HepG2 (cell line): ENCODE results near the gene PCGF2. TPM values are rescaled to one million over a fixed set of nuclear protein-coding genes. Genes with fewer than 3 reads are reported as not detected.
A peak's percentile ranks its signal among the peaks of the same experiment; 100 is the strongest.

ENCODE experiments used
- ATAC-seq: fragments of 200-7000 bp; cut with Tn5 transposase; 3 replicates; pipeline ENCODE4 v1.9.1; 2020; ENCODE audit warnings: mild to moderate bottlenecking, moderate library complexity
- BruUV-seq: library from RNA; stranded (reverse); fragments of 400-500 nt; replicated peaks from 2 replicates; lab custom pipeline; 2021; lab: Mats Ljungman, UMichigan
- CTCF ChIA-PET: fragments of 300-600 bp; formaldehyde crosslinking; extraction: SDS; loops from one replicate; lab custom pipeline; 2021; ENCODE audit warnings: low total read pairs, inconsistent platforms, low intra/inter-chr PET ratio; lab: Yijun Ruan, JAX
- POLR2A ChIA-PET: fragments of 350-600 bp; sonication (Branson Sonifier 250); formaldehyde crosslinking; loops from one replicate; lab custom pipeline; 2020; ENCODE audit warnings: antibody characterized with exemption, inconsistent platforms; lab: Yijun Ruan, JAX
- DNase-seq: peaks from one replicate; pipeline ENCODE4 v3.0.0-alpha.2; 2015; ENCODE audit warnings: low spot score
- FAIRE-seq: peaks from 3 replicates; lab custom pipeline; 2011; peaks lifted over from hg19 to GRCh38; lab: Jason Lieb, UNC
- H2AFZ ChIP-seq: one replicate; pipeline ENCODE4 v1.6.1; 2011; ENCODE audit warnings: low read length, inconsistent platforms
- H3K27ac ChIP-seq: fragments of 300-600 bp; 3 replicates; pipeline ENCODE4 v1.8.0; 2011; ENCODE audit warnings: mixed run types, mild to moderate bottlenecking, mixed read lengths, low read length, inconsistent platforms; ENCODE audit not compliant: insufficient read depth; ENCODE audit errors: extremely low read length
- H3K27me3 ChIP-seq, 2 experiments: fragments of 200-600 bp in 1 of 2; 2 replicates in 1 of 2; 3 replicates in 1 of 2; pipeline versions ENCODE4 v1.6.0 to v1.8.0; 2011; ENCODE audit warnings: low read length in 2 of 2, mild to moderate bottlenecking in 2 of 2, moderate library complexity in 2 of 2, inconsistent platforms in 1 of 2; ENCODE audit not compliant: insufficient read depth in 2 of 2, control insufficient read depth in 1 of 2
- H3K36me3 ChIP-seq, 2 experiments: fragments of 200-600 bp in 1 of 2; replicated peaks in 1 of 2; 2 replicates in 1 of 2; 3 replicates in 1 of 2; pipeline versions ENCODE4 v1.5.1 to v1.8.0; 2011; ENCODE audit warnings: low read length in 2 of 2, inconsistent platforms in 1 of 2; ENCODE audit not compliant: insufficient read depth in 2 of 2, control insufficient read depth in 1 of 2
- H3K4me1 ChIP-seq: 2 replicates; pipeline ENCODE4 v1.5.1; 2012; ENCODE audit warnings: low read length, inconsistent platforms; ENCODE audit not compliant: insufficient read depth
- H3K4me2 ChIP-seq: 2 replicates; pipeline ENCODE4 v1.6.0; 2011; ENCODE audit warnings: low read depth, low read length, inconsistent platforms
- H3K4me3 ChIP-seq, 3 experiments: fragments of 200-600 bp in 1 of 3; sonication (generic), shearing (Covaris generic) in 1 of 3; replicated peaks in 1 of 3; 2 replicates each; pipeline ENCODE4 v1.5.1; 2011 to 2016; ENCODE audit warnings: low read length in 3 of 3, inconsistent platforms in 2 of 3, low read depth in 2 of 3, mild to moderate bottlenecking in 2 of 3, control low read depth in 1 of 3, mixed read lengths in 1 of 3; ENCODE audit not compliant: insufficient read depth in 1 of 3
- H3K79me2 ChIP-seq: one replicate; pipeline ENCODE4 v1.6.1; 2011; ENCODE audit warnings: low read length, inconsistent platforms; ENCODE audit not compliant: insufficient read depth
- H3K9ac ChIP-seq: 2 replicates; pipeline ENCODE4 v1.6.0; 2011; ENCODE audit warnings: mild to moderate bottlenecking, low read depth, low read length, inconsistent platforms; ENCODE audit not compliant: insufficient read depth
- H3K9me3 ChIP-seq: 2 replicates; pipeline ENCODE4 v1.5.1; 2012; ENCODE audit warnings: mild to moderate bottlenecking, low read length
- H4K20me1 ChIP-seq: 2 replicates; pipeline ENCODE4 v1.6.0; 2011; ENCODE audit warnings: inconsistent platforms, mild to moderate bottlenecking, low read length, moderate library complexity; ENCODE audit not compliant: insufficient read depth
- BHLHE40 ChIP-seq: IDR thresholded peaks from 2 replicates; pipeline ENCODE4 v1.6.1; 2011; ENCODE audit warnings: low read length, improper control_type of control experiment
- ELF3 ChIP-seq: IDR thresholded peaks from 2 replicates; pipeline ENCODE4 v1.6.1; 2016; ENCODE audit warnings: missing genetic modification reagents, missing compliant biosample characterization
- HNRNPK ChIP-seq: fragments of 200-400 bp; formaldehyde crosslinking; IDR thresholded peaks from 2 replicates; pipeline ENCODE4 v1.6.1; 2018; ENCODE audit warnings: low read length, low read depth, moderate library complexity, mild to moderate bottlenecking; ENCODE audit not compliant: poor library complexity, severe bottlenecking
- ISX ChIP-seq: sonication (generic); formaldehyde crosslinking; conservative IDR thresholded peaks from 2 replicates; pipeline ENCODE4 v1.5.0; 2020; ENCODE audit warnings: missing genetic modification reagents
- MED8 ChIP-seq: sonication (generic); formaldehyde crosslinking; IDR thresholded peaks from 2 replicates; pipeline ENCODE4 v1.8.1; 2023; ENCODE audit warnings: mild to moderate bottlenecking, missing genetic modification reagents; ENCODE audit not compliant: insufficient replicate concordance
- MXI1 ChIP-seq: IDR thresholded peaks from 3 replicates; pipeline ENCODE4 v1.6.1; 2012; ENCODE audit warnings: low read depth, low read length, inconsistent platforms, borderline replicate concordance
- PHF5A ChIP-seq: IDR thresholded peaks from one replicate; pipeline ENCODE4 v1.6.1; 2018; ENCODE audit warnings: low read depth, missing genetic modification reagents; ENCODE audit not compliant: unreplicated experiment
- SOX6 ChIP-seq, 2 experiments: fragments of 450-650 bp in 1 of 2; sonication (generic) in 1 of 2; formaldehyde crosslinking in 1 of 2; IDR thresholded peaks; 2 replicates each; pipeline versions ENCODE4 v1.4.0 to v1.6.1; 2017 to 2020; ENCODE audit warnings: antibody characterized with exemption in 1 of 2, mild to moderate bottlenecking in 1 of 2, missing genetic modification reagents in 1 of 2
- SRF ChIP-seq: IDR thresholded peaks from 2 replicates; pipeline ENCODE4 v1.6.1; 2011; ENCODE audit warnings: mild to moderate bottlenecking, low read depth, low read length, moderate library complexity
- ZNF224 ChIP-seq: sonication (generic); formaldehyde crosslinking; IDR thresholded peaks from 2 replicates; pipeline ENCODE4 v1.5.0; 2020; ENCODE audit warnings: mild to moderate bottlenecking, missing genetic modification reagents
- ZNF274 ChIP-seq: sonication (generic); formaldehyde crosslinking; IDR thresholded peaks from 2 replicates; pipeline ENCODE4 v1.5.1; 2020; ENCODE audit warnings: mild to moderate bottlenecking, missing genetic modification reagents
- ZNF619 ChIP-seq: sonication (generic); formaldehyde crosslinking; IDR thresholded peaks from 2 replicates; pipeline ENCODE4 v1.4.0; 2020; ENCODE audit warnings: mild to moderate bottlenecking, missing genetic modification reagents
- ZNF891 ChIP-seq: sonication (generic); formaldehyde crosslinking; IDR thresholded peaks from 2 replicates; pipeline ENCODE4 v1.5.0; 2020; ENCODE audit warnings: mild to moderate bottlenecking, missing genetic modification reagents
- WGBS: methylation state at CpG from one replicate; pipeline ENCODE4 v1.1.6; 2017; ENCODE audit warnings: low lambda C conversion rate; 5-methylcytosine and 5-hydroxymethylcytosine counted together
- in situ Hi-C: cut with HindIII; loops from 2 replicates; pipeline ENCODE4 v1.10.0; 2017; ENCODE audit warnings: low pct_unique_long_range_greater_than_20kb; ENCODE audit not compliant: extremely low pct_ligation_motif_present
- intact Hi-C: fragments of 100-400 bp; cut with micrococcal nuclease; formaldehyde crosslinking; loops from one replicate; pipeline ENCODE4 v1.10.0; 2022; ENCODE audit not compliant: unreplicated experiment
- polyA plus RNA-seq, 8 experiments: library from polyadenylated mRNA; depleted of rRNA in 3 of 8; stranded (reverse) in 7 of 8; unstranded in 1 of 8; fragments of >200 nt; fragmentation: Illumina TruSeq in 4 of 8; extraction: Trizol in 4 of 8; gene quantifications; 2 replicates each; pipeline versions ENCODE4 v1.2.1 to v1.2.3, GENCODE V29; 2011 to 2016; ENCODE audit warnings: low read depth in 4 of 8, missing spikeins in 1 of 8, mixed read lengths in 1 of 8; ENCODE audit not compliant: insufficient read depth in 1 of 8
- total RNA-seq, 5 experiments: library from RNA; depleted of rRNA; stranded (reverse); fragments of >200 nt; fragmentation: Illumina TruSeq; extraction: Trizol; gene quantifications; 2 replicates each; pipeline ENCODE4 v1.2.3, GENCODE V29; 2016; ENCODE audit warnings: low read depth in 1 of 5
- TF ChIP-seq, protein P1 (sequence below): sonication (generic); formaldehyde crosslinking; IDR thresholded peaks from 2 replicates; pipeline ENCODE4 v1.5.1; 2020; ENCODE audit warnings: mild to moderate bottlenecking, missing genetic modification reagents, moderate library complexity
- TF ChIP-seq, protein P2 (sequence below): sonication (generic); formaldehyde crosslinking; IDR thresholded peaks from 2 replicates; pipeline ENCODE4 v1.8.0; 2022; ENCODE audit warnings: mild to moderate bottlenecking, missing genetic modification reagents, moderate library complexity
- TF ChIP-seq, protein P3 (sequence below): sonication (generic); formaldehyde crosslinking; IDR thresholded peaks from 2 replicates; pipeline ENCODE4 v1.5.0; 2020; ENCODE audit warnings: mild to moderate bottlenecking, missing genetic modification reagents, moderate library complexity

Gene PCGF2
- total and polyA plus RNA-seq, 2 of the 13 experiments (the other 11 are each of a cell fraction or from before 2014, with no cell fraction given): 11.6 to 29.4 TPM

DNA sequence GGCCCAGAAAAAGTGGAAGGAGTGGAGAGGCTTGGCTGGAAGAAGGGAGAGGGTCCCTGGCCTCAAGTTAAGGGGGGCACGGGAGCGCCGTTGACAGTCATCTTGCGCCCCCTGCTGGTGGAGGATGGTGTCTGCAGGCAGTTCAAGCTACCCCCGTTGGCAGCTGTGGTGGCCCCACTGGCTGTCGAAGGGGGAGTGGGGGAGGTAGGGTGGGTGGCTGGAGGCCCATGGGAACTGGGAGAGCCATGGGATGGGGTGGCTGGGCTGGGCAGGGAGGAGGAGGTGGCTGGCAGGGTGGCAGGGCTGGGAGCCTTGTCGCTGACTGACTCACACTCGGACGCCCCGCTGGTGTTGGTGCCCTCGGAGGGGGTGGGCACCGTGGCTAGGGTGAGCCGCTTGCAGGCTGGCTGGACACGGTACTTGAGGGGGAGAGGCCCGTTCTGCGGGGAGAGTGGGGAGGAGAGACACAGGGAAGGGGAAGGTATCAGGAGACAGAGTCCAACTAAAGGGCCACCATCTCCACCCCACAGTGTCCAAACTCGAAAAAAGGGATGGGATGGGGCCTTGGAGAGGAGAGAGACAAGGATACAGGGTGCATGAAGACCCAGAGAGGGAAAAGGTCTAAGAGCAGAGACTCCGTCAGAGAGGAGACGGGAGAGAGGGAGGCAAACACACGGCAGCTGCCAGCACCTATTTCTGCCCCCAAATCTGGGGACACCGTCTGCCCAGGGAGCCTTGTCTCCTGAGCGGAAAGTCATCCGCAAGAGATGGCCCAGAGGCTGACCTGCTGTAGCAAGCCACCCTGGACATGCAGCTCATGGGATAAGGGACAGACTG lies 12.8 kb downstream of the PCGF2 start:
- no peak overlapping the region for H3K9ac ChIP-seq
- ChIA-PET POLR2A (interaction anchor here (0.6 to 2.2 kb wide), 13 partner anchors 9 to 78 kb away, joined by 3 to 27 read pairs (median 4); partner anchors contain the start of gene EPOP), CTCF (interaction anchor here (1.1 to 3.6 kb wide), 3 partner anchors 12 to 72 kb away, joined by 5 to 37 read pairs (median 6); partner anchors contain the start of gene PCGF2)
- ATAC-seq (no peak), DNase-seq (peak; percentile 33), FAIRE-seq (no peak)
- H3K36me3 ChIP-seq: peaks cover 36 to 58% of the 10 kb centered on the region in 2 experiments
- H3K4me3 ChIP-seq: no peak overlapping the region; a peak in 1 of 6 replicates
- H4K20me1 ChIP-seq: peaks cover 22% of the 10 kb centered on the region; the same call in 1 of the 2 replicates
- no peak overlapping the region for H3K4me2 ChIP-seq
- H3K79me2 ChIP-seq: peaks cover 36% of the 10 kb centered on the region
- BruUV-seq: no TSS peak
- peak overlapping the region; percentile 7 for H3K27ac ChIP-seq
- H2AFZ ChIP-seq: no peak overlapping the region
- intact Hi-C loops (loop anchor here (1.0 kb wide), 1 partner anchor 58 kb away; no protein-coding TSS in a partner anchor), in situ Hi-C loops (no loop called here)
- H3K4me1 ChIP-seq: peaks cover 45% of the 10 kb centered on the region
- H3K9me3 ChIP-seq: no peaks in the 10 kb centered on the region
- H3K27me3 ChIP-seq: no peaks in the 10 kb centered on the region
- WGBS: 66% methylated on average over 21 of the region's 23 CpGs
- peak; percentile 46; the same call in 1 of the 3 replicates for TF ChIP-seq MXI1
- TF ChIP-seq, protein P1, sequence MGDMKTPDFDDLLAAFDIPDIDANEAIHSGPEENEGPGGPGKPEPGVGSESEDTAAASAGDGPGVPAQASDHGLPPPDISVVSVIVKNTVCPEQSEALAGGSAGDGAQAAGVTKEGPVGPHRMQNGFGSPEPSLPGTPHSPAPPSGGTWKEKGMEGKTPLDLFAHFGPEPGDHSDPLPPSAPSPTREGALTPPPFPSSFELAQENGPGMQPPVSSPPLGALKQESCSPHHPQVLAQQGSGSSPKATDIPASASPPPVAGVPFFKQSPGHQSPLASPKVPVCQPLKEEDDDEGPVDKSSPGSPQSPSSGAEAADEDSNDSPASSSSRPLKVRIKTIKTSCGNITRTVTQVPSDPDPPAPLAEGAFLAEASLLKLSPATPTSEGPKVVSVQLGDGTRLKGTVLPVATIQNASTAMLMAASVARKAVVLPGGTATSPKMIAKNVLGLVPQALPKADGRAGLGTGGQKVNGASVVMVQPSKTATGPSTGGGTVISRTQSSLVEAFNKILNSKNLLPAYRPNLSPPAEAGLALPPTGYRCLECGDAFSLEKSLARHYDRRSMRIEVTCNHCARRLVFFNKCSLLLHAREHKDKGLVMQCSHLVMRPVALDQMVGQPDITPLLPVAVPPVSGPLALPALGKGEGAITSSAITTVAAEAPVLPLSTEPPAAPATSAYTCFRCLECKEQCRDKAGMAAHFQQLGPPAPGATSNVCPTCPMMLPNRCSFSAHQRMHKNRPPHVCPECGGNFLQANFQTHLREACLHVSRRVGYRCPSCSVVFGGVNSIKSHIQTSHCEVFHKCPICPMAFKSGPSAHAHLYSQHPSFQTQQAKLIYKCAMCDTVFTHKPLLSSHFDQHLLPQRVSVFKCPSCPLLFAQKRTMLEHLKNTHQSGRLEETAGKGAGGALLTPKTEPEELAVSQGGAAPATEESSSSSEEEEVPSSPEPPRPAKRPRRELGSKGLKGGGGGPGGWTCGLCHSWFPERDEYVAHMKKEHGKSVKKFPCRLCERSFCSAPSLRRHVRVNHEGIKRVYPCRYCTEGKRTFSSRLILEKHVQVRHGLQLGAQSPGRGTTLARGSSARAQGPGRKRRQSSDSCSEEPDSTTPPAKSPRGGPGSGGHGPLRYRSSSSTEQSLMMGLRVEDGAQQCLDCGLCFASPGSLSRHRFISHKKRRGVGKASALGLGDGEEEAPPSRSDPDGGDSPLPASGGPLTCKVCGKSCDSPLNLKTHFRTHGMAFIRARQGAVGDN (CRISPR knock-in tag): peak; percentile 65
- no peak for TF ChIP-seq SOX6 (IDR thresholded peaks at IDR 0.05)
- peak; percentile 42 for TF ChIP-seq SOX6 (CRISPR knock-in tag; IDR thresholded peaks at IDR 0.05)
- no peak for TF ChIP-seq PHF5A (CRISPR knock-in tag)
- 0 out of 2 replicates have a peak, but pooled peaks have one; percentile 37 for TF ChIP-seq ZNF891 (CRISPR knock-in tag)
- no peak; the same call in 1 of the 2 replicates for TF ChIP-seq ZNF274 (CRISPR knock-in tag)
- peak; percentile 28; the same call in 1 of the 2 replicates for TF ChIP-seq ZNF619 (CRISPR knock-in tag)
- TF ChIP-seq MED8 (CRISPR knock-in tag): peak; percentile 37
- TF ChIP-seq HNRNPK: peak; percentile 54
- TF ChIP-seq BHLHE40: peak; percentile 49; the same call in 1 of the 2 replicates
- no peak for TF ChIP-seq ISX (CRISPR knock-in tag)
- no peak for TF ChIP-seq SRF
- no peak for TF ChIP-seq ELF3 (CRISPR knock-in tag)
- TF ChIP-seq, protein P2, sequence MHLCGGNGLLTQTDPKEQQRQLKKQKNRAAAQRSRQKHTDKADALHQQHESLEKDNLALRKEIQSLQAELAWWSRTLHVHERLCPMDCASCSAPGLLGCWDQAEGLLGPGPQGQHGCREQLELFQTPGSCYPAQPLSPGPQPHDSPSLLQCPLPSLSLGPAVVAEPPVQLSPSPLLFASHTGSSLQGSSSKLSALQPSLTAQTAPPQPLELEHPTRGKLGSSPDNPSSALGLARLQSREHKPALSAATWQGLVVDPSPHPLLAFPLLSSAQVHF (CRISPR knock-in tag): no peak
- TF ChIP-seq ZNF224 (CRISPR knock-in tag): no peak
- TF ChIP-seq, protein P3, sequence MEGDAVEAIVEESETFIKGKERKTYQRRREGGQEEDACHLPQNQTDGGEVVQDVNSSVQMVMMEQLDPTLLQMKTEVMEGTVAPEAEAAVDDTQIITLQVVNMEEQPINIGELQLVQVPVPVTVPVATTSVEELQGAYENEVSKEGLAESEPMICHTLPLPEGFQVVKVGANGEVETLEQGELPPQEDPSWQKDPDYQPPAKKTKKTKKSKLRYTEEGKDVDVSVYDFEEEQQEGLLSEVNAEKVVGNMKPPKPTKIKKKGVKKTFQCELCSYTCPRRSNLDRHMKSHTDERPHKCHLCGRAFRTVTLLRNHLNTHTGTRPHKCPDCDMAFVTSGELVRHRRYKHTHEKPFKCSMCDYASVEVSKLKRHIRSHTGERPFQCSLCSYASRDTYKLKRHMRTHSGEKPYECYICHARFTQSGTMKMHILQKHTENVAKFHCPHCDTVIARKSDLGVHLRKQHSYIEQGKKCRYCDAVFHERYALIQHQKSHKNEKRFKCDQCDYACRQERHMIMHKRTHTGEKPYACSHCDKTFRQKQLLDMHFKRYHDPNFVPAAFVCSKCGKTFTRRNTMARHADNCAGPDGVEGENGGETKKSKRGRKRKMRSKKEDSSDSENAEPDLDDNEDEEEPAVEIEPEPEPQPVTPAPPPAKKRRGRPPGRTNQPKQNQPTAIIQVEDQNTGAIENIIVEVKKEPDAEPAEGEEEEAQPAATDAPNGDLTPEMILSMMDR: peak; percentile 99
